CD4-positive, alpha-beta T cell (primary cell): ENCODE data around the gene ARHGEF6. TPM values are rescaled to one million over a fixed set of nuclear protein-coding genes. Genes with fewer than 3 reads are reported as not detected.

Source experiments
- ATAC-seq: fragments of 200-7000 bp; cut with Tn5 transposase; one replicate; pipeline ENCODE4 v1.10.0; 2022; ENCODE audit warnings: mild to moderate bottlenecking; ENCODE audit not compliant: poor library complexity
- CTCF ChIA-PET: fragments of 350-600 bp; sonication (Branson Sonifier 250); formaldehyde crosslinking; loops from one replicate; lab custom pipeline; 2021; ENCODE audit warnings: antibody characterized with exemption, inconsistent platforms; lab: Charles Lee
- POLR2A ChIA-PET: fragments of 350-600 bp; sonication (Branson Sonifier 250); formaldehyde crosslinking; loops from one replicate; lab custom pipeline; 2021; ENCODE audit warnings: antibody characterized with exemption, inconsistent platforms; lab: Charles Lee
- DNase-seq, 14 experiments: peaks; one replicate each; pipeline ENCODE4 v3.0.0-alpha.2; 2013 to 2020; ENCODE audit warnings: mixed read lengths in 2 of 14
- H3K27ac ChIP-seq, 2 donors: one replicate each; pipeline versions ENCODE4 v1.5.1 to v1.7.0; 2013; ENCODE audit warnings: low read length in 2 of 2, low read depth in 1 of 2, mild to moderate bottlenecking in 1 of 2
- H3K27me3 ChIP-seq, 2 experiments: 1 replicate in 1 of 2; 2 replicates in 1 of 2; pipeline versions ENCODE4 v1.6.1 to v1.7.0; 2013; ENCODE audit warnings: low read length in 2 of 2, control low read depth in 1 of 2, mild to moderate bottlenecking in 1 of 2, moderate library complexity in 1 of 2; ENCODE audit not compliant: insufficient read depth in 2 of 2, control insufficient read depth in 1 of 2
- H3K36me3 ChIP-seq: one replicate; pipeline ENCODE4 v1.6.1; 2013; ENCODE audit warnings: low read length, control low read depth; ENCODE audit not compliant: insufficient read depth
- H3K4me1 ChIP-seq: one replicate; pipeline ENCODE4 v1.6.1; 2013; ENCODE audit warnings: low read length, control low read depth; ENCODE audit not compliant: insufficient read depth
- H3K4me3 ChIP-seq: one replicate; pipeline ENCODE4 v1.5.1; 2013; ENCODE audit warnings: mild to moderate bottlenecking, low read length, moderate library complexity
- H3K9me3 ChIP-seq, 2 experiments: 1 replicate in 1 of 2; 2 replicates in 1 of 2; pipeline versions ENCODE4 v1.6.1 to v1.7.0; 2013; ENCODE audit warnings: low read length in 2 of 2, mild to moderate bottlenecking in 2 of 2, control low read depth in 1 of 2, moderate library complexity in 1 of 2; ENCODE audit not compliant: control insufficient read depth in 1 of 2, insufficient read depth in 1 of 2
- H3K27ac Mint-ChIP-seq: one replicate; pipeline ENCODE4 v1.8.0; 2020; ENCODE audit warnings: mixed read lengths
- H3K27me3 Mint-ChIP-seq: one replicate; pipeline ENCODE4 v1.8.0; 2021; ENCODE audit warnings: mixed read lengths
- H3K36me3 Mint-ChIP-seq: one replicate; pipeline ENCODE4 v1.8.0; 2021; ENCODE audit warnings: low read depth, mixed read lengths
- H3K4me1 Mint-ChIP-seq: one replicate; pipeline ENCODE4 v1.8.0; 2021; ENCODE audit warnings: low read depth, mixed read lengths
- H3K4me3 Mint-ChIP-seq: one replicate; pipeline ENCODE4 v1.8.0; 2020; ENCODE audit warnings: mild to moderate bottlenecking, mixed read lengths
- H3K9me3 Mint-ChIP-seq: one replicate; pipeline ENCODE4 v1.8.0; 2020; ENCODE audit warnings: mixed read lengths
- CTCF ChIP-seq: fragments of 200-600 bp; IDR thresholded peaks from one replicate; pipeline ENCODE4 v1.8.0; 2022; ENCODE audit warnings: antibody characterized with exemption, mild to moderate bottlenecking
- intact Hi-C, 2 experiments: fragments of 100-400 bp; cut with DNase I in 1 of 2; cut with micrococcal nuclease in 1 of 2; formaldehyde crosslinking; loops; one replicate each; pipeline versions ENCODE4 v1.15.1 to v1.9.0; 2023 to 2025; cut with DNase I, micrococcal nuclease
- total RNA-seq, 174 experiments: library from RNA in 2 of 174; stranded (reverse) in 2 of 174; gene quantifications; one replicate each; pipeline ENCODE4 v1.2.3 and lab custom pipeline; 2021 to 2026

ARHGEF6 gene
- total RNA-seq, 2 experiments from 2014 or later = 43.3 to 45.3 TPM

- intact Hi-C loops = loop anchor here (2.0 to 10.0 kb wide), 3 partner anchors 54 to 216 kb away; no protein-coding TSS in a partner anchor
- H3K27me3 ChIP-seq = no peaks in the 10 kb centered on the region
- H3K4me3 ChIP-seq = no peak overlapping the region
- DNase-seq (peak in 5 of 14 experiments; percentile 8 to 50 (median 39)), ATAC-seq (no peak)
- ChIA-PET CTCF (interaction anchor here (0.6 to 2.2 kb wide), 8 partner anchors 11 to 341 kb away, joined by 3 to 5 read pairs (median 4); no protein-coding TSS in a partner anchor), POLR2A (no interaction called here)
- peaks cover 27% of the 10 kb centered on the region for H3K36me3 ChIP-seq
- peaks cover 57% of the 10 kb centered on the region for H3K36me3 Mint-ChIP-seq
- peak overlapping the region in 1 of 2 donors; percentile 59 for H3K27ac ChIP-seq
- no peaks in the 10 kb centered on the region for H3K9me3 ChIP-seq
- H3K9me3 Mint-ChIP-seq = no peaks in the 10 kb centered on the region
- H3K4me1 Mint-ChIP-seq = peaks cover 50% of the 10 kb centered on the region
- peak overlapping the region; percentile 96 for H3K27ac Mint-ChIP-seq
- peaks cover 36% of the 10 kb centered on the region for H3K4me1 ChIP-seq
- no peak overlapping the region for H3K4me3 Mint-ChIP-seq
- no peaks in the 10 kb centered on the region for H3K27me3 Mint-ChIP-seq
- no peak for TF ChIP-seq CTCF
Observed at GRCh38 chrX:136711147-136711546, 69.6 kb downstream of the ARHGEF6 start.

- Histone ChIP-seq H3K4me3 (no peak overlapping the region), H3K9me3 (no peaks in the 10 kb centered on the region), H3K27me3 (no peaks in the 10 kb centered on the region), H3K36me3 (peaks cover 34% of the 10 kb centered on the region), H3K27ac (peak overlapping the region; percentile 56 to 59), H3K4me1 (peaks cover 29% of the 10 kb centered on the region)
- H3K4me1 Mint-ChIP-seq = peaks cover 43% of the 10 kb centered on the region
- H3K27ac Mint-ChIP-seq = peak overlapping the region; percentile 96
- peaks cover 63% of the 10 kb centered on the region for H3K36me3 Mint-ChIP-seq
- no peaks in the 10 kb centered on the region for H3K27me3 Mint-ChIP-seq
- no peaks in the 10 kb centered on the region for H3K9me3 Mint-ChIP-seq
- POLR2A ChIA-PET = interaction anchor here (0.8 kb wide), 1 partner anchor 170 kb away, joined by 3 read pairs; the partner anchor contains the start of gene RBMX
- intact Hi-C loops = loop anchor here (2.0 to 10.0 kb wide), 3 partner anchors 54 to 217 kb away; no protein-coding TSS in a partner anchor
- CTCF ChIA-PET = interaction anchor here (0.7 to 2.2 kb wide), 5 partner anchors 16 to 342 kb away, joined by 3 to 4 read pairs (median 4); no protein-coding TSS in a partner anchor
- peak overlapping the region; percentile 42 for H3K4me3 Mint-ChIP-seq
- no peak for TF ChIP-seq CTCF
- ATAC-seq (peak; percentile 68), DNase-seq (peak in 3 of 14 experiments; percentile 66 to 71 (median 68))
Observed at GRCh38 chrX:136710325-136710951, 70.3 kb downstream of the ARHGEF6 start.

- Mint-ChIP-seq H3K4me1 (peaks cover 25% of the 10 kb centered on the region), H3K4me3 (no peak overlapping the region), H3K27ac (peak overlapping the region; percentile 83), H3K36me3 (peaks cover 68% of the 10 kb centered on the region), H3K27me3 (no peaks in the 10 kb centered on the region), H3K9me3 (no peaks in the 10 kb centered on the region)
- intact Hi-C loops = loop anchor here (1.0 to 10.0 kb wide), 2 partner anchors 100 to 194 kb away; no protein-coding TSS in a partner anchor
- ChIA-PET POLR2A (interaction anchor here (1.0 to 1.8 kb wide), 2 partner anchors 14 to 172 kb away, joined by 3 to 4 read pairs; partner anchors contain the start of gene RBMX), CTCF (interaction anchor here (0.6 to 1.6 kb wide), 12 partner anchors 12 to 217 kb away, joined by 3 to 7 read pairs (median 4); partner anchors contain the start of gene RBMX)
- peaks cover 49% of the 10 kb centered on the region for H3K36me3 ChIP-seq
- H3K4me3 ChIP-seq = no peak overlapping the region
- H3K27ac ChIP-seq = no peak overlapping the region
- peaks cover 21% of the 10 kb centered on the region for H3K4me1 ChIP-seq
- DNase-seq (peak in 3 of 14 experiments; percentile 38 to 51 (median 49)), ATAC-seq (peak; percentile 75)
- H3K27me3 ChIP-seq = no peaks in the 10 kb centered on the region
- no peaks in the 10 kb centered on the region for H3K9me3 ChIP-seq
- peak; percentile 41 for TF ChIP-seq CTCF
Observed at GRCh38 chrX:136708348-136708747, 72.4 kb downstream of the ARHGEF6 start.
